Measurements from ENCODE around the gene MMP13.

DNA sequence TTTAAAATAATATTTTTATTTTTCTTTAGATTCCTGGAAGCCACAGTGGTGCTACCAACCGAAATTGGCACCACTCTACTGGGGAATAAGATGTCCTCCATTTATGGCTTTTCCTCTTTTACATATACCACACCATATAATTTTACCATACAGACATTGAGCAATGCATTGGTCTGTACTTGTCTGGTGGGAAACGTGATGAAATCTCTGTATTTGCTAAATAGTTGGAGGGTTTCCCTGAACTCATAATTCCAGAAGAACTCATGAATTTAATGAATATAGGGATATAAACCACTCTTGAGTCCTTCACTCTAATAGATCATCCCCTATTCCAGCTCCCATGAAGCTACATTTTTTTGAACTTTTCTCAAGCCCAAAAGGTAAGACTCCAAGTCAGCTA is 28.0 kb upstream of the MMP13 start:
- TF ChIP-seq, protein P1, sequence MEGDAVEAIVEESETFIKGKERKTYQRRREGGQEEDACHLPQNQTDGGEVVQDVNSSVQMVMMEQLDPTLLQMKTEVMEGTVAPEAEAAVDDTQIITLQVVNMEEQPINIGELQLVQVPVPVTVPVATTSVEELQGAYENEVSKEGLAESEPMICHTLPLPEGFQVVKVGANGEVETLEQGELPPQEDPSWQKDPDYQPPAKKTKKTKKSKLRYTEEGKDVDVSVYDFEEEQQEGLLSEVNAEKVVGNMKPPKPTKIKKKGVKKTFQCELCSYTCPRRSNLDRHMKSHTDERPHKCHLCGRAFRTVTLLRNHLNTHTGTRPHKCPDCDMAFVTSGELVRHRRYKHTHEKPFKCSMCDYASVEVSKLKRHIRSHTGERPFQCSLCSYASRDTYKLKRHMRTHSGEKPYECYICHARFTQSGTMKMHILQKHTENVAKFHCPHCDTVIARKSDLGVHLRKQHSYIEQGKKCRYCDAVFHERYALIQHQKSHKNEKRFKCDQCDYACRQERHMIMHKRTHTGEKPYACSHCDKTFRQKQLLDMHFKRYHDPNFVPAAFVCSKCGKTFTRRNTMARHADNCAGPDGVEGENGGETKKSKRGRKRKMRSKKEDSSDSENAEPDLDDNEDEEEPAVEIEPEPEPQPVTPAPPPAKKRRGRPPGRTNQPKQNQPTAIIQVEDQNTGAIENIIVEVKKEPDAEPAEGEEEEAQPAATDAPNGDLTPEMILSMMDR (IDR thresholded peaks at IDR 0.05; ENCODE audit: poor library complexity): no peak
- TF ChIP-seq EZH2phosphoT487 (IDR thresholded peaks at IDR 0.05; ENCODE audit: low read depth, severe bottlenecking, unreplicated experiment) (no peak), EZH2 (IDR thresholded peaks at IDR 0.05; ENCODE audit: borderline replicate concordance) (no peak)

All from hepatocyte (in vitro differentiated cells).